ENCODE results near the gene ABCG1.

Gene ABCG1

DNA sequence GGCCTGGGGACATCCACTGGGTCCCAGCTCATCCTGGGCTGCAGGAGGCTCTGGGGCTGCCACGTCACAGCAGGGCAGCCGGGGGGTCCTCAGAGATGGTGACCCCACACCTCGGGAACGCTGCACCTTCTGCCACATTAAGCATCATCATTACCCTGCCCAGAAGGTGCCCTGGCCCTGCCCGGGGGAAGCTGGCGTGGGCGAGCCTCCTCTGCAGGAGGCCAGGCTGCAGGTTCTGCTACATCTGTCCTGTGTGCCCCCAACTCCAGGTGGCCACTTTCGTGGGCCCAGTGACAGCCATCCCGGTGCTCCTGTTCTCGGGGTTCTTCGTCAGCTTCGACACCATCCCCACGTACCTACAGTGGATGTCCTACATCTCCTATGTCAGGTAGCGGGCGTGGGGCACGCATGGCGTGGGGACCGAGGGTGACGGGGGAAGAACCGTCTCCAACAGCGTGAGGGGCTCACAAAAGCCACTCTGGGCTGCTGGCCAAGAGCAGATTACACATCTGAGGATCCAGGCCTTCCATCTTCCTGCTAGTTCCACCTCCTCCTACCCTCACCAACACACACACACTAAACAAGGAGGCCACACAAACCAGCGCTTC, 75.4 kb downstream of the ABCG1 start:
- no peak for DNase-seq

GRCh38 chr21:42295845-42296244, 76.9 kb downstream of the ABCG1 start:
- no peak for DNase-seq

DNA sequence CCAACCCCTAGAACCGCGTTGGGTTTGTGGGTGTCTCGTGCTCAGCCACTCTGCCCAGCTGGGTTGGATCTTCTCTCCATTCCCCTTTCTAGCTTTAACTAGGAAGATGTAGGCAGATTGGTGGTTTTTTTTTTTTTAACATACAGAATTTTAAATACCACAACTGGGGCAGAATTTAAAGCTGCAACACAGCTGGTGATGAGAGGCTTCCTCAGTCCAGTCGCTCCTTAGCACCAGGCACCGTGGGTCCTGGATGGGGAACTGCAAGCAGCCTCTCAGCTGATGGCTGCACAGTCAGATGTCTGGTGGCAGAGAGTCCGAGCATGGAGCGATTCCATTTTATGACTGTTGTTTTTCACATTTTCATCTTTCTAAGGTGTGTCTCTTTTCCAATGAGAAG, 77.6 kb downstream of the ABCG1 start:
- no peak for DNase-seq

GRCh38 chr21:42297377-42297776, 78.4 kb downstream of the ABCG1 start:
- DNase-seq, result no peak

GRCh38 chr21:42298237-42298636, 79.3 kb downstream of the ABCG1 start:
- DNase-seq, result no peak

GRCh38 chr21:42298657-42299056, 79.7 kb downstream of the ABCG1 start:
- no peak for DNase-seq

- DNase-seq, result peak; percentile 50
Measured at GRCh38 chr21:42299324-42300044, 80.5 kb downstream of the ABCG1 start.

DNA sequence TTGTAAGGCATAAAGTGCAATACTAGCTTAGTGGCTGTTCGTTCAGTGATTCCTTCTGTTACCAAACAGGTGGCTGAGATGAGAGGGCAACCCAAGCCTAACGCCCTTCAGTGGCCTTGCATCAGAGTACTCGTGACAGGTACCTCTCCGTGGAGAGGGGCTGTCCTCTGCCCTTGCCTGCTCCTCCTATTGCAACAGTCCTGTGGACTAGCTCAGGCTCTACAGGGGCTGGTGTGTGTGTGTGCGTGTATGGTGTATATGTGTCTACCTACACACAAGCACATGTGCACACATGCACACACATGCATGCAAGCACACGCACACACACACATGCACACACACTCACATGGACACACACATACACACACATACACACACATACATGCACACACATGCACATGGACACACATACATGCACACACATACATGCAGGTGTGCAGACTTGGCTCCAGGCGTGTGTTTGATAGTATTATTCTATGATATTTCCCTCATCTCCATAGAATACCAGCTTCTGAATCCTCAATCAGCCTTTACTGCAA, 81.2 kb downstream of the ABCG1 start:
- no peak for DNase-seq

DNA sequence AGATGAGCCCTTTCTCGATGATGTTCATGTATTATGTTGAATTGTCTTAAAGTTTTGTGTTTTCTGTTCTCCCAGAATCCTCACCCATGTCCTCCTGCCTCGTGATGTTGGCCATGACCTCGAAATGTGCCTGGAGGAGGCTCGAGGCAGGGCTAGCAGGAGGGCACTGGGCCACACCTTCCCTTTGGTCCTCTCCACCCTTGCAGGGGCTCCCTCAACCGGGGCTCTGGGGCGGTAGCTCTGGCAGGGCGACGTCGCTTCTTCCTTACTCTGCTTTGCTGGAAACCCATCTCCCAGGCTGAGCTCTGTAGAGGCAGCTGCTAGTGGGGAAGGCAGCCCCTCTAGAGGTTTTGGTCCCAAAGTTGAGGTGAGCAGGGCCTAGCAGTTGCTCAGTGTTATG, 82.0 kb downstream of the ABCG1 start:
- no peak for DNase-seq

DNA sequence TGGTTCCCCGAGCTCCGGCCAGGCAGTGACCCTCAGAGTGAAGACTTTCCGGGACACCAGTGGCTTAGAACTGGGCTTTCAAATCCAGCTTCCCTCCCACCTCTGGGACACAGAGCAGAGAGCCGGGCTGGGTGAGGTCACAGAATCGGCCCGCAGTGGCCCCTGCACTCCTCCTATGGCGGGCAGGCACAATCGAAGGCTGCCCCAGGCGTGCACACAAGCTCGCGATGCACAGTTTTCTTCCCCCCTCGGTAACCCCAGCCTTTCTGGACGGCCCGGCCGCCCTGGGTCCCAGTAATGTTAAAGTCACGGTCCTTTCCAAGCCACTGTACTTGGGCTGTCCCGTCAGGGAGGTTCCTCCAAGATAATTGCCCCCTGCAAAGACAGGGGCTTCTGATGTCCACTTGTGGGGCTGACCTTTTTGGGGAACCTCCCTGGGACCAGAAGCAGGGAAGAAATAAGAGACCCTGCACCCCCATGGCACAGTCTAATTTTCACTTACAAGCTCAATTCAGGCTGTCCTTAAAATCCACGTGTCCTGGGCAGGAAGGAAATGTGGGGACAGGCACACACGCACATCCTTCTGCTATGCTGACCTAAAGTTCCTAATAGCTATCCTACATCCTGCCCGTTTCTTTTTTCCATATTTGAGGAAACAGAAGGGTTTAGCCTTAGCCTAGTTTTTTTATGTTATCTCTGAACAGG, 82.6 kb downstream of the ABCG1 start:
- DNase-seq, result no peak

GRCh38 chr21:42302076-42302650, 83.2 kb downstream of the ABCG1 start:
- DNase-seq, result no peak

GRCh38 chr21:42302794-42303193, 83.9 kb downstream of the ABCG1 start:
- no peak for DNase-seq

- DNase-seq, result no peak
Measured at GRCh38 chr21:42303443-42303842, 84.5 kb downstream of the ABCG1 start.

GRCh38 chr21:42304556-42305454, 85.9 kb downstream of the ABCG1 start:
- no peak for DNase-seq

DNA sequence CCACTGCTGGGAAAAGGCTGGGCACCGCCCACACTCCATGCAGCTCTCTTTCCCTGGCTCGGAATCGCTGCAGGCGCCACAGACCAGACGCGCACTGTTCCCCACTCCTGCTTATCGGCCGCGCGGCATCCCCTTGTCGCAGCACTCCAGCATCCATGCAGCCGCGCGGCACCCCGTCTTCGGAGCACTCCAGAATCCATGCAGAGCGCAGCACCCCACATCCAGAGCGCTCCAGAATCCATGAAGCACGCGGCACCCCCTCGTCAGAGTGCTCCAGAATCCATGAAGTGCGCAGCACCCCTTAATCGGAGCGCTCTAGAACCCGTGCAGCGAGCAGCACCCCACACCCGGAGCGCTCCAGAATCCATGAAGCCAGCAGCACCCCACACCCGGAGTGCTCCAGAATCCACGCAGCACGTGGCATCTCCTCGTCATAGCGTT, 86.8 kb downstream of the ABCG1 start:
- no peak for DNase-seq

DNA sequence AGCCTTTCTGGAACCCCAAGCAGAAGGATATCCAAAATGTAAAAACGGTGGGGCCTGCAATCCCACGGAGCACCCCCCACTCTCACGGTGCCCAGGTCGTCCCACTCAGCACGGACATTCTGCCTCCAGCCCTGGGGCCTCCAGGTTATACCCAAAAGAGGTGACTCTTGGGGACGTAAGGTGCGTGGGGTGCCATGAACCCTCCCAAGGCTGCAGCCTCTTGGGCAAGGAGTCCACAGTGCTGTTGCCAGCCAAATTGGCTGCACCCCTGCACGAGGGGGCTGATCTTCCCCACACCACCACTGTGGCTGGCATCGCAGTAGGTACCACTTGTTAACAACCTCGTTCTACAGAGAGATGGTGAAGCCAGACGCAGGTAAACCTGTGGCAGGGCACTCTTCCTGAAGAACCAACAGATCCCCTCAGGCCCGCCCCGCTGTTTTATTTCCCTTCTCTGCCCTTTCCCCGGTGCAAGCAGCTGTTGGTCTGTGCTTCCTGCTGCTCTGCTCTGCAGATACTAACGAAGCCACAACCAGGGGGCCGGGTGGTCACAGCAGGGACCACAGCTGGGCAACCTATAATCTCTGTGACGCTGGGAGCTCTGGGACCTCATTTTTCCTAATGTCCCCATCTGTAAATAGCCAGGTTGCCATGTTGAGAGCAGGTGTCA, 87.6 kb downstream of the ABCG1 start:
- no peak for DNase-seq

DNA sequence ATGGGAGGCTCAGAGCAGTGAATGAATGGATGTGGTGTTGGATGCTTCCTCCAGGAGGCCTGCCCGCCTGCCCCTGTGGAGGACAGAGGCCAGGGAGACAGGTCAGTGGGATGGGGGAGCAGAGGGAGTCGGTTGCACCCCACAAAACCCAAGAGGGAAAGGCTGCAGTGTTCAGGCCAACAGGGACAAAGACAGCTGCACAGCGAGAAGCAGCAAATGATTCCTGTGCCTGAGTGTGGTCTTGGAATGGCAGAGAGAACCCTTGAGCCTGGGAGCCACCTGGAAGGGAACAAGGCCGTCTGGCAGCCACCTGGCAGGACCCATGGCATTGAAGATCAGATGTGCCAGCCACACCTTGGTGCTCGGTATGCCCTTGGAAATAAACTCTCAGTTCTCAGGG, 88.2 kb downstream of the ABCG1 start:
- DNase-seq, result no peak

DNA sequence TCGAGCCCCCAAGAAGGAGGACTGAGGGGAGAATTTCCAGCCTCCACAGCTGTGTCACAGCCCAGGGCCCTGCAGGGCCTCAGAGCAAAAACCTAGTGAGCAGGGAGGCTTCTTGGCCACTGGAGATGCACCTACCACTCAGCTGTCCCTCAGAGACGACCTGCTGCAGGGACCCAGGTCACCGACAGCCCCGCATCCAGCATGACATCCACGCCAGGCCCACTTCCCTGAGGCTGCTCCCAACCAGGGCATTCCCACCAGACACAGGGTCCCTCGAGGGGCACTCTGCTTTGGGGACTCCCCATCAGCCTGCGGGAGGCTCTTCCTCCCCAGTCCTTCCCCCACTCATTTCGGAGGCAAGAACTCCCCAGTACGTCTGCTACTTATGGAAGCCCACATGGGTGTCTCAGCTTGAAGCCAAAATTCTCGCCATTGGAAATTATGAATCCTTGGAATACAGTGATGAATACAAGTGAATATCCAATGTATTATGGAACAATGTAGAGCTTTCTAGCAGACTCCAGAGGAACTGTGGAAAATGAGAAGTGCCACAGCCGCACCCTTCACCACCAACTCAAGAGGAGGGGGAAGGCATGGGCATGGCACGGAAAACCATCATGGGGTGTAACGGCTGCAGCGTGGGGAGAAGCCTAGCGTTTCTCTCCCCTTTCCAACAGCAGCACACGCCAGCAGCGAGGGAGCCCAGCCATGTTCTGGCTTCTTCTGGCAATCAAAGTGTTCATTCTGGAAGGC, 89.4 kb downstream of the ABCG1 start:
- DNase-seq, result no peak

- DNase-seq, result no peak
Measured at GRCh38 chr21:42308914-42309752, 90.2 kb downstream of the ABCG1 start.

GRCh38 chr21:42309753-42310213, 90.8 kb downstream of the ABCG1 start:
- DNase-seq, result peak; percentile 86
